ENCODE measurements around the gene ZNF70.

ZNF70 gene

GRCh38 chr22:23778577-23778900 is 27.6 kb upstream of the ZNF70 start:
- DNase-seq = no peak

GRCh38 chr22:23777776-23778576 is 27.1 kb upstream of the ZNF70 start:
- no peak for DNase-seq

GRCh38 chr22:23775779-23776375 is 25.0 kb upstream of the ZNF70 start:
- DNase-seq = no peak

- no peak for DNase-seq
These were observed 24.1 kb upstream of the ZNF70 start for GRCh38 chr22:23774922-23775436.

GRCh38 chr22:23774114-23774921 is 23.4 kb upstream of the ZNF70 start:
- DNase-seq = no peak

- DNase-seq = no peak
These were observed 22.7 kb upstream of the ZNF70 start for GRCh38 chr22:23773483-23774113.

GRCh38 chr22:23772649-23773473 is 21.9 kb upstream of the ZNF70 start, which contains the start of gene MMP11:
Gene MMP11 (plus strand): TSS chr22:23772849. CDS start chr22:23772871, 22 bp downstream.
- DNase-seq = peak in 1 of 2 experiments; percentile 29

GRCh38 chr22:23772315-23772648 is 21.4 kb upstream of the ZNF70 start:
- DNase-seq = no peak

GRCh38 chr22:23769321-23769965 is 18.5 kb upstream of the ZNF70 start:
- no peak for DNase-seq

GRCh38 chr22:23767673-23768548 is 17.0 kb upstream of the ZNF70 start, which contains the start of gene CHCHD10:
Gene CHCHD10 (minus strand): TSS chr22:23767972. CDS start chr22:23767874, 98 bp downstream.
- DNase-seq = peak; percentile 19 to 36

- no peak for DNase-seq
These were observed 16.4 kb upstream of the ZNF70 start for GRCh38 chr22:23767303-23767672.

- DNase-seq = no peak
These were observed 14.3 kb upstream of the ZNF70 start for GRCh38 chr22:23764899-23765881.

GRCh38 chr22:23763954-23764353 is 13.0 kb upstream of the ZNF70 start:
- DNase-seq = no peak

GRCh38 chr22:23763579-23763945 is 12.7 kb upstream of the ZNF70 start:
- DNase-seq = no peak

- DNase-seq = no peak
These were observed 12.1 kb upstream of the ZNF70 start, which contains the start of gene C22orf15 for GRCh38 chr22:23762842-23763578. Gene C22orf15 (plus strand): TSS chr22:23762990. CDS start chr22:23763307, 317 bp downstream.

- DNase-seq = no peak
These were observed 9.1 kb upstream of the ZNF70 start for GRCh38 chr22:23760056-23760455.

GRCh38 chr22:23759566-23759965 is 8.7 kb upstream of the ZNF70 start:
- DNase-seq = no peak

GRCh38 chr22:23756891-23757290 is 6.0 kb upstream of the ZNF70 start:
- no peak for DNase-seq
